GM13976 (cell line): ENCODE measurements around the gene LGR5.
A peak's percentile ranks its signal among the peaks of the same experiment; 100 is the strongest.

Experiments
- DNase-seq: peaks from one replicate; pipeline ENCODE4 v3.0.0; 2012; ENCODE audit warnings: low spot score
- CTCF ChIP-seq: IDR thresholded peaks from 2 replicates; pipeline ENCODE4 v1.5.1; 2012; ENCODE audit warnings: borderline replicate concordance, mild to moderate bottlenecking; ENCODE audit not compliant: insufficient read depth; ENCODE audit errors: extremely low read depth, missing control alignments, control extremely low read depth
- in situ Hi-C: fragments of 300-500 bp; cut with MboI; formaldehyde crosslinking; loops from one replicate; pipeline ENCODE4 v1.12.0; 2022; ENCODE audit warnings: low sequenced_read_pairs, mixed read lengths, inconsistent platforms; ENCODE audit not compliant: unreplicated experiment

The LGR5 gene

GRCh38 chr12:71436696-71437095 lies 2.9 kb upstream of the LGR5 start:
- no peak for DNase-seq
- TF ChIP-seq CTCF: no peak
- in situ Hi-C loops: no loop called here

- DNase-seq: peak; percentile 9
Measured at GRCh38 chr12:71438670-71439361, 782 bp upstream of the LGR5 start.

DNA sequence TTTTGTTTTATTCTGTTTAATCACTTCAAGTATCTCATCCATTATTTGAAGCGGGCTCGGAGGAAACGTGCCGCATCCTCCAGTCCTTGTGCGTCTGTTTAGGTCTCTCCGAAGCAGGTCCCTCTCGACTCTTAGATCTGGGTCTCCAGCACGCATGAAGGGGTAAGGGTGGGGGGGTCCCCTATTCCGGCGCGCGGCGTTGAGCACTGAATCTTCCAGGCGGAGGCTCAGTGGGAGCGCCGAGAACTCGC lies 311 bp upstream of the LGR5 start:
- in situ Hi-C loops: no loop called here
- DNase-seq: no peak
- no peak for TF ChIP-seq CTCF

More at GRCh38 chr12:71438670-71439361, 782 bp upstream of the LGR5 start:
- in situ Hi-C loops: no loop called here
- no peak for TF ChIP-seq CTCF

DNA sequence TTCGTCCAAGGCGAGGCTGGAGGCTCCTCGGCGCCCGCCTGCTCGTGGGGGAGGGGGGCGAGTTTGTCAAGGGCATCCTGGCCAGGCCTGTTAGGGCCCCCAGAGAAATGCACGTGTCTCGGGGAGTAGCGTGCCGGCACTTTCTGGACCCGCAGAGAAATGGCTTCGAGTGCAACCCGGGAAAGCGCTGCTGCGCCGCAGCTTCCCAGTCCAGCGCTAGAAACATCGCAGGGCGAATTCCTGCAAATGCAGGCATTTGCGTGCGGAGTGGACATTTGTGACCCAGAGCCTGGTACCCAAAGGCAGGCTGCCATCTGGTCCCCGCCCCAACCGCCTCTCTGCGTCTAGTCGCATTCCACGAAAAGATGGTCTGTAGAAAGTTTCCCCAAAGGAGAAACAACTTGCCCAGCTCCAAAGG lies 756 bp downstream of the LGR5 start:
- DNase-seq: peak; percentile 18
- in situ Hi-C loops: no loop called here
- no peak for TF ChIP-seq CTCF

DNA sequence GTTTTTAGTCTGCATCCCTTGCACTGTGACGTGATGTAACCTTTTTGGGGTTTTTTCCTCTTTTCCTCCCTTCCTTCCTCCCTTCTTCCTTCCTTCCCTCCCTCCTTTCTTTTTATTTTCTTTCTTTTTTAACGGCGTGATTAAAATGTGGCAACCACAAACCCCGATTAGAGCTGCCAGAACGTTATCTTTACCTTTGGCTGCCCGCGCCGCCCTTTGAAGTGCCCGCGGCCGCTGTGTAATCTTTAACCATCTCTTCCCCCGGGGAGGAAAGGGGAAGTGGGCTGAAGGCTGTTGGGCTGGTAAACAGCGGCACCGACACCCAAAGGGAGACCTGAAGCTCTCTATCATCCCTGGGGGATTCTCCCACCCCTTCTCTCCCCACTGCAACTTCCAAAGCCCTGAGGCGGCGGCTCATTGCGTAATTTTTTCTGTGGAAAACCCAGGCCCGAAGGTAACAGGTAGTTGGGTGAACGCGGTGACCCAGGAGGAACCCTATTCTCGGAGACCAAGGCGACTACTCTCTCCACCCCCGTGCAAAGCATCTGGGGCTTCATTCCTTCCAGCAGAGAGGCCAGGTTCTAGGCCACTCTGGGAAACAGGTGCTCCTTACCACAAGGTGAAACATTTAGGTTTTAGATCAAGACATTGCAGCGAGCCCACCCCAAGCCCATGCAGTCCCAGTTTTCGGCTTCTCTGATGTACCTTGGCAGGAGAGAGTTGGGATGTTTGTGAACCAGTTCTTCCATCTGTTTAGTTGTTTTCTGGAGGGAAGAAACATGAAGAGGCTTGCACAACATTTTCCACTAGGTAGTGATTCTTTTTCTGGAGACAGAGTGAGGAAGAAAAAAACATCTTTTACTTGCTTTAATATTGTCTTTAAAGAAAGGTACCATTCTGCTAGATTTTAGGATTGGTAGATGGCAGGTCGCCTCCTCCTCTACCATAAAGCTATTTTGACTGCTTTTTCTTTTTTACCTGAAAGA lies 1.5 kb downstream of the LGR5 start:
- no peak for TF ChIP-seq CTCF
- in situ Hi-C loops: no loop called here
- peak; percentile 20 for DNase-seq

DNA sequence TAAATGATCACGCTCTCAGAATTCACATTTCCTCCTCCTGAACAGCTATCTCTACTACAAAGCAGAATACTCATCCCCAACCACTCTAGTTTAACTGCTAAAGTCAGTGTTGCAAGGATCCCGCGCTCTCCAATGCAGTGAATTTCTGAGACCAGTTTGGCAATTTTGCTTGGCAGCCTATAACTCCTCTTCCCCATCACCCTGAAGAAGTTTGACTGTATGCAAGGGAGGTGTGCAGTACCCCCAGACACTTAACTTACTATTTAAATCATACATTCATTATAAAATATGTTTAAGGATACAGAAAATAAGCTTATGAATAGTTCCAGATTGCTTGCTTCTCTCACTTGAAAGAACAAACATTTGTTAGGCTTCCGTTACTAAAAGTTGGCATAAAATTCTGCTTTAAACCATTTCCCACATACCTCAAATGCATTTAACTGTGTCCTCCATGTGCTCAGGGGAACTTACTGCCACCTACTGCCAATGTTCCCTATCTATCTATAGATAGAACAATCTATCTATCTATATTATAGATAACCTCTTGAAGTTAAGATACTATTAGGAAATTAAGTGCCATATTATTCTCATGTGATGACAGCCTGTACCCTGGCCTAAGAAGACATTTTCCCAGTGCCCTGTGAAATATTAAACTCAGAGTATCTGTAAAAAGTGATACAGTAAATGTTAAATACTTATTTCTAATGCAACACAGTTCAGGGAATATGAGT lies 2.4 kb downstream of the LGR5 start:
- in situ Hi-C loops: no loop called here
- TF ChIP-seq CTCF: no peak
- no peak for DNase-seq
